CD4-positive, alpha-beta T cell (primary cell): Measurements from ENCODE around the gene MAGI3. TPM values are rescaled to one million over a fixed set of nuclear protein-coding genes. Genes with fewer than 3 reads are reported as not detected.

Source experiments
- ATAC-seq: fragments of 200-7000 bp; cut with Tn5 transposase; one replicate; pipeline ENCODE4 v1.10.0; 2022; ENCODE audit warnings: mild to moderate bottlenecking; ENCODE audit not compliant: poor library complexity
- CTCF ChIA-PET: fragments of 350-600 bp; sonication (Branson Sonifier 250); formaldehyde crosslinking; loops from one replicate; lab custom pipeline; 2021; ENCODE audit warnings: antibody characterized with exemption, inconsistent platforms; lab: Charles Lee
- POLR2A ChIA-PET: fragments of 350-600 bp; sonication (Branson Sonifier 250); formaldehyde crosslinking; loops from one replicate; lab custom pipeline; 2021; ENCODE audit warnings: antibody characterized with exemption, inconsistent platforms; lab: Charles Lee
- DNase-seq, 14 experiments: peaks; one replicate each; pipeline ENCODE4 v3.0.0-alpha.2; 2013 to 2020; ENCODE audit warnings: mixed read lengths in 2 of 14
- H3K27ac ChIP-seq, 2 donors: one replicate each; pipeline versions ENCODE4 v1.5.1 to v1.7.0; 2013; ENCODE audit warnings: low read length in 2 of 2, low read depth in 1 of 2, mild to moderate bottlenecking in 1 of 2
- H3K27me3 ChIP-seq, 2 experiments: 1 replicate in 1 of 2; 2 replicates in 1 of 2; pipeline versions ENCODE4 v1.6.1 to v1.7.0; 2013; ENCODE audit warnings: low read length in 2 of 2, control low read depth in 1 of 2, mild to moderate bottlenecking in 1 of 2, moderate library complexity in 1 of 2; ENCODE audit not compliant: insufficient read depth in 2 of 2, control insufficient read depth in 1 of 2
- H3K36me3 ChIP-seq: one replicate; pipeline ENCODE4 v1.6.1; 2013; ENCODE audit warnings: low read length, control low read depth; ENCODE audit not compliant: insufficient read depth
- H3K4me1 ChIP-seq: one replicate; pipeline ENCODE4 v1.6.1; 2013; ENCODE audit warnings: low read length, control low read depth; ENCODE audit not compliant: insufficient read depth
- H3K4me3 ChIP-seq: one replicate; pipeline ENCODE4 v1.5.1; 2013; ENCODE audit warnings: mild to moderate bottlenecking, low read length, moderate library complexity
- H3K9me3 ChIP-seq, 2 experiments: 1 replicate in 1 of 2; 2 replicates in 1 of 2; pipeline versions ENCODE4 v1.6.1 to v1.7.0; 2013; ENCODE audit warnings: low read length in 2 of 2, mild to moderate bottlenecking in 2 of 2, control low read depth in 1 of 2, moderate library complexity in 1 of 2; ENCODE audit not compliant: control insufficient read depth in 1 of 2, insufficient read depth in 1 of 2
- H3K27ac Mint-ChIP-seq: one replicate; pipeline ENCODE4 v1.8.0; 2020; ENCODE audit warnings: mixed read lengths
- H3K27me3 Mint-ChIP-seq: one replicate; pipeline ENCODE4 v1.8.0; 2021; ENCODE audit warnings: mixed read lengths
- H3K36me3 Mint-ChIP-seq: one replicate; pipeline ENCODE4 v1.8.0; 2021; ENCODE audit warnings: low read depth, mixed read lengths
- H3K4me1 Mint-ChIP-seq: one replicate; pipeline ENCODE4 v1.8.0; 2021; ENCODE audit warnings: low read depth, mixed read lengths
- H3K4me3 Mint-ChIP-seq: one replicate; pipeline ENCODE4 v1.8.0; 2020; ENCODE audit warnings: mild to moderate bottlenecking, mixed read lengths
- H3K9me3 Mint-ChIP-seq: one replicate; pipeline ENCODE4 v1.8.0; 2020; ENCODE audit warnings: mixed read lengths
- CTCF ChIP-seq: fragments of 200-600 bp; IDR thresholded peaks from one replicate; pipeline ENCODE4 v1.8.0; 2022; ENCODE audit warnings: antibody characterized with exemption, mild to moderate bottlenecking
- intact Hi-C, 2 experiments: fragments of 100-400 bp; cut with DNase I in 1 of 2; cut with micrococcal nuclease in 1 of 2; formaldehyde crosslinking; loops; one replicate each; pipeline versions ENCODE4 v1.15.1 to v1.9.0; 2023 to 2025; cut with DNase I, micrococcal nuclease
- total RNA-seq, 174 experiments: library from RNA in 2 of 174; stranded (reverse) in 2 of 174; gene quantifications; one replicate each; pipeline ENCODE4 v1.2.3 and lab custom pipeline; 2021 to 2026

MAGI3 gene
- total RNA-seq, 2 experiments from 2014 or later: 6.7 to 8.7 TPM

GRCh38 chr1:113647164-113647563 is 256.8 kb downstream of the MAGI3 start:
- CTCF ChIA-PET: no interaction called here
- Mint-ChIP-seq H3K4me3 (no peak overlapping the region), H3K4me1 (no peaks in the 10 kb centered on the region), H3K27ac (no peak overlapping the region), H3K36me3 (peaks cover 38% of the 10 kb centered on the region), H3K27me3 (no peaks in the 10 kb centered on the region), H3K9me3 (no peaks in the 10 kb centered on the region)
- H3K9me3 ChIP-seq: no peaks in the 10 kb centered on the region
- DNase-seq (no peak), ATAC-seq (no peak)
- POLR2A ChIA-PET: no interaction called here
- no peaks in the 10 kb centered on the region for H3K27me3 ChIP-seq
- H3K4me1 ChIP-seq: no peaks in the 10 kb centered on the region
- H3K27ac ChIP-seq: no peak overlapping the region
- TF ChIP-seq CTCF: no peak
- H3K4me3 ChIP-seq: no peak overlapping the region
- intact Hi-C loops: no loop called here
- H3K36me3 ChIP-seq: no peaks in the 10 kb centered on the region

DNA sequence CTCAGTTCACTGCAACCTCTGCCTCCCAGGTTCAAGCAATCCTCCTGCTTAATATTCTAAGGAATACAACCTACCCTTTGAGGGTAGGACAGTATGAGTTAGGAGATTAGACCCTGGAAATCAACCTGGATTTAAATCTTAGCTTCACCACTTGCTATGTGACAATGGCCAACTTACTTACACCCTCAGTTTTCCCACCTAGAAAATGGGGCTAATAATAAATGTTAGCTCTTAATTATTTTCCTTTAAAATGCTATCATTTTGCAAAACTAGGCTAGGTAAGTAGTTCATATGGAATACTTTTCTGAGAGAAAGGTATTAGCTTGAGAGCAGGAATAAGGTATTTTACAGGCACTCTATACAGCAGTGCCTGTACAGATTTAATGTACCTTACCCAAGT is 258.2 kb downstream of the MAGI3 start:
- no peaks in the 10 kb centered on the region for H3K9me3 Mint-ChIP-seq
- CTCF ChIA-PET: no interaction called here
- H3K4me1 ChIP-seq: no peaks in the 10 kb centered on the region
- no peak overlapping the region for H3K27ac ChIP-seq
- H3K4me1 Mint-ChIP-seq: no peaks in the 10 kb centered on the region
- no peak for TF ChIP-seq CTCF
- H3K4me3 Mint-ChIP-seq: no peak overlapping the region
- no peaks in the 10 kb centered on the region for H3K27me3 ChIP-seq
- no peaks in the 10 kb centered on the region for H3K36me3 ChIP-seq
- intact Hi-C loops: no loop called here
- H3K4me3 ChIP-seq: no peak overlapping the region
- POLR2A ChIA-PET: no interaction called here
- no peaks in the 10 kb centered on the region for H3K9me3 ChIP-seq
- no peak for ATAC-seq
- H3K27ac Mint-ChIP-seq: no peak overlapping the region
- no peak for DNase-seq
- no peaks in the 10 kb centered on the region for H3K27me3 Mint-ChIP-seq
- peaks cover 25% of the 10 kb centered on the region for H3K36me3 Mint-ChIP-seq

GRCh38 chr1:113652771-113653170 is 262.5 kb downstream of the MAGI3 start:
- no peaks in the 10 kb centered on the region for H3K27me3 Mint-ChIP-seq
- CTCF ChIA-PET: no interaction called here
- Histone ChIP-seq H3K9me3 (no peaks in the 10 kb centered on the region), H3K27ac (no peak overlapping the region), H3K36me3 (no peaks in the 10 kb centered on the region), H3K27me3 (no peaks in the 10 kb centered on the region), H3K4me1 (no peaks in the 10 kb centered on the region), H3K4me3 (no peak overlapping the region)
- H3K4me1 Mint-ChIP-seq: no peaks in the 10 kb centered on the region
- no peak overlapping the region for H3K4me3 Mint-ChIP-seq
- H3K36me3 Mint-ChIP-seq: peaks cover 10% of the 10 kb centered on the region
- DNase-seq (no peak), ATAC-seq (no peak)
- H3K9me3 Mint-ChIP-seq: no peaks in the 10 kb centered on the region
- POLR2A ChIA-PET: no interaction called here
- H3K27ac Mint-ChIP-seq: no peak overlapping the region
- intact Hi-C loops: no loop called here
- no peak for TF ChIP-seq CTCF
